SHP77 treated with DMSO at 0.1 percent for 48 hours (cell line): ENCODE measurements around the gene PCNX3.
A peak's percentile ranks its signal among the peaks of the same experiment; 100 is the strongest.

Source experiments
- DNase-seq: peaks from one replicate; lab custom pipeline; 2025; lab: John Stamatoyannopoulos, UW

PCNX3 gene

GRCh38 chr11:65599216-65599954 lies 16.2 kb upstream of the PCNX3 start:
- no peak for DNase-seq

DNA sequence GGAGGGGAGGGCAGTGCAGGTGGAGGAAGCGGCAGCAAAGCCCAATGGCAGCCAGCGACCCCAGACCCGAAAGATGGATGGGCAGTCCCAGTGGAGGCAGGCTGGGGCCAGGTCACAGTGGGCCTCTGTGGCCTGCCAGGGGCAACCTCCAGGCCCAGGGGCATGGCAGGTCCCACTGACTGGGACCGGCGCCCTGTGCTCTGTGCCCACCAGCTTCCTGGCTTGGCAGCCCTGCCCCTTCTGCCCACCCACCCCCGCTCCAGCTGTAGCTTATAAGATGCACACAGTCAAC lies 15.7 kb upstream of the PCNX3 start:
- DNase-seq = no peak

GRCh38 chr11:65604258-65604657 lies 11.3 kb upstream of the PCNX3 start:
- DNase-seq = no peak

GRCh38 chr11:65606876-65607613 lies 8.5 kb upstream of the PCNX3 start:
- DNase-seq = peak; percentile 66

GRCh38 chr11:65607614-65608426 lies 7.8 kb upstream of the PCNX3 start:
- no peak for DNase-seq

DNA sequence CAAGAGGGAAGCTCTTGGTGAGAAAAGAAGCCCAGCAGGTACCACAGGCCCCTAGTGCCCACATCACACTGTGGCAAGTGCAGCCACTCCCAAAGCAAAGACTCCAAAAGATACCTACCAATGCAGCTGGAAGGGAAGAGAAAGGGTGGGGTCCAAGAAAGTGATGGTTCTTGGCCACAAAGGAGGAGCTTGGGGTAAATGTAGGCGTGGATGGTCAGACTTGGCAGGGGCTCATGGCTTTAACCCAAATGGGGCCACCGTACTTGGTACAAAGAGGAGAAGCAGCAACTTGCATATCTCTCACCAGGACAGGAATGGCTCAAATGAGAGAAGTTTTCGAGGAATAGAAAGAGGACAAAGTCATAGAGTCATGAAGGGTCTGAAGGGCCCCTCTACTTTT lies 6.3 kb upstream of the PCNX3 start:
- no peak for DNase-seq

- DNase-seq = no peak
Observed at GRCh38 chr11:65609665-65610064, 5.9 kb upstream of the PCNX3 start.

DNA sequence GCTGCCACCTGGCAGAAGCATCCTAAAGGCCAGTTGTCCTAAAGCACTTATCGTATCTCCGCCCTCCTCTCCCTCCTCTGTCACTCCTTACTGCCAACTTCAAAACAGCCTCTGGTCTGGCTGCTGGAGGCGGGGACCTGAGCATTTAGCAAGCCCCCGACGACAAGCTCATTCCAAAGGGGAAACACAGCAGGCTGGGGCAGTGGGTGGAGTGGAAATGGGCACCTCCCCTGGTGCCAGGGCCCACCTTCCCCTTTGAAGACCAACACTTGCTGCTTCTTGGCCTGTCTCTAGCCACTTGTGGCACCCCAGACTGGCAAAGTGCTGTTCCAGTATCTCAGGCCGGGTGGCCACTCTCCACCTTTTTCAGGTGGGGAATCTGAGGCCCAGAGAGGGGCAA lies 5.2 kb upstream of the PCNX3 start:
- DNase-seq = no peak

- DNase-seq = no peak
Observed at GRCh38 chr11:65611028-65611757, 4.4 kb upstream of the PCNX3 start.

GRCh38 chr11:65611758-65612603 lies 3.6 kb upstream of the PCNX3 start:
- DNase-seq = no peak

DNA sequence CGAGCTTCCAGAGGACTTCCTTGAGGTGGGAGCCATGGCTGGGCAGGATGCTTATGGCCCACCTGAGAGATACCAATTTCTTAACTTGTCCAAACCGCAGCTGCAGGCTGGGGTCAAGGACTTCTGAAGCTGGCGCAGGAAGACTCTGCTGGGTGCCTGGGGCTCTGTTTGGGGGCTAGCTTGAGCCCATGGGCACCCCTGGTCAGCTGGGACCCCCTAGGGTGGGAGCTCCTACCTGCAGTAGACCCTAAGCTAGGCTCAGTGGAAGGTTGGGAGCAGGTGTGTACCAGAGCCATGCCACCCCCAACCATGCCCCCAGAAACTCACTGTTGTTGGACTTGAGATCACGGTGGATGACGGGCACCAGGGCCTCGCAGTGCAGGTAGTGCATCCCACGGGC lies 2.9 kb upstream of the PCNX3 start:
- DNase-seq = no peak

GRCh38 chr11:65613091-65613928 lies 2.3 kb upstream of the PCNX3 start:
- DNase-seq = no peak

DNA sequence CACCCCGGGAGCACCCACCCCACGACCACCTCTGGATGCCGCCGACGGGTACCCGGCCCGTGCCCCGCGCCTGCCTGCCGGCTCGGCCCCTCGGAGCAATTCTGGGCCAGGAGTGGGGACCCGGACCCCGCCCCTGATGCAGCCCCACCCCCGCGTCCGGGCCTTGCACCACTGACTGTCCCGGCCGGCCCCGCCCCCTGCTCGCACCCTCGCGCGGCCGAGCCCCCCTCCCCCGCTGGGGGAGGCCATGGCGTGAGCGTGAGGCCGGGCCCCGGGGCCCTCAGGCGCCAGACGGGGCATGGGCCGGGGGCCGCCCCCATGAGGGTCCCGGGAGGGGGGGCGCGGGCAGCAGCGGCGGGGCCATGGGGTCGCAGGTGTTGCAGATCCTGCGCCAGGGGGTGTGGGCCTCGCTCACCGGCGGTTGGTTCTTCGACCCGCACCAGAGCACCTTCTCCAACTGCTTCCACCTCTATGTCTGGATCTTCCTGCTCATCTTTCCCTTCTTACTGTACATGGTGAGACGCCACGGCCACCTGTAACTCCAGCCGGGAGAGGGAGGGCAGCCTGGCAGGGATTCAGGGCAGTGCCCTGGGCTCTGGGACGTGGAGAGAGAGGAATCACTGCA lies 486 bp downstream of the PCNX3 start:
- DNase-seq = no peak

DNA sequence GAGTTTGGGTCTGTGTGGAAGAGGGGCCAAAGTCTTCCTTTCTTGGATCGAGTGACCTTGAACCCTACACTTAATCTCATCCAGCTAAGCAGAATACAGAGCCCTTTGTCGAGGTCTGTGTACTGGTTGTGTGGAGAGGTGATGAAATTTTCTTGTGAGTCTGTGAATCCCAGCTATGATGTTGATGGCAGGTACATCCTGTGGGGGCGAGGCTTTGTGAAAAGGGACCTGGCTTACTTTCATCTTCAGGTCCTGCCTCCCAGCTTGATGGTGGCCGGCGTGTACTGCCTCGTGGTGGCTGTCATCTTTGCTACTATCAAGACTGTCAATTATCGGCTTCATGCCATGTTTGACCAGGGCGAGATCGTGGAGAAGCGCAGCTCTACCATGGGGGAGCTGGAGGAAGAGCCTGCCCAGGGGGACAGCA lies 1.0 kb downstream of the PCNX3 start:
- no peak for DNase-seq

DNA sequence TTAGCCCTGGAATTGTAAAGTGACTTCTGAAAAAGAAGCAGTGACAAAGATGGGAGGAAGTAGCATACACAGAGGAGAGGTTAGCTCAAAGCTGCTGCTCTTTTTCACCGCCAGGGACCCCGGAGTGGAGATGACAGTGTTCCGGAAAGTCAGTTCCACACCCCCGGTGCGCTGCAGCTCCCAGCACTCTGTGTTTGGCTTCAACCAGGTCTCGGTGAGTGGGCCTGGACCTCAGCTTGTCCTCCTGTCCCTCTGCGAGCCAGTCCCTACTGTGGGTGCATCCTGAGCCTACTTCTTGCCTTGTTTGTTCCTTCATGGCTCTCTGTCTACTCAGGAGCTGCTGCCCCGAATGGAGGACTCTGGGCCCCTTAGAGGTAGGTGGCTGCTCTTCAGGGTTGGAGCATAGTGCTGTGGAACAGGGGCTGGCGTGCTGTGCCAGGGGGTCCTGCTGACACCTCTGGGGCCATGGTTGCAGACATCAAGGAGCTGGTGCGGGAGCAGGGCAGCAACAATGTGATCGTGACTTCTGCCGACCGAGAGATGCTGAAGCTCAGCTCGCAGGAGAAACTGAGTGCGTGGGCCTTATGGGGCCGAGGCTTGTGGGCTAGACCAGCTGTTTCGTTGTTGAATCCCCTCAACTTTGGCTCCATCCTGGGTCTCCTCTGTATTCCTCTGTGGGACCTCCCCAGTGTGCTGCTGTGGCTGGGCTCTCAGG lies 1.7 kb downstream of the PCNX3 start:
- DNase-seq = no peak

DNA sequence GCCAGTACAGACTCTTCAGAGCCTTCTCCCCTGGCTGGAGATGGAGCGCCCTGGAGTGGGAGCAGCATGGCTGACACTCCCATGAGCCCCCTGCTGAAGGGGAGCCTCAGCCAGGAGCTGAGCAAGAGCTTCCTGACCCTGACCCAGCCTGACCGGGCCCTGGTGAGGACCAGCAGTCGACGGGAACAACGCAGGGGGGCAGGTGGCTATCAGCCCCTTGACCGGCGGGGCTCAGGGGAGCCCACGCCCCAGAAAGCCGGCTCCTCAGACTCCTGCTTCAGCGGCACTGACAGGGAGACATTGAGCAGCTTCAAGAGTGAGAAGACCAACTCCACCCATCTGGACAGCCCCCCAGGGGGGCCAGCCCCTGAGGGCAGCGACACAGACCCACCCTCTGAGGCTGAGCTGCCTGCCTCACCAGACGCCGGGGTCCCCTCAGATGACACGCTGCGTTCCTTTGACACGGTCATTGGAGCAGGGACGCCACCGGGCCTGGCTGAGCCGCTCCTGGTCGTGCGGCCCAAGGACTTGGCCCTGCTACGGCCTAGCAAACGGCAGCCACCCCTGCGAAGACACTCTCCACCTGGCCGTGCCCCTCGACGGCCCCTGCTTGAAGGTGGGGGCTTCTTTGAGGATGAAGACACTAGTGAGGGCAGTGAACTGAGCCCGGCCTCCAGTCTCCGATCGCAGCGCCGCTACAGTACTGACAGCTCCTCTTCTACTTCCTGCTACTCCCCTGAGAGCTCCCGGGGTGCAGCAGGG lies 2.6 kb downstream of the PCNX3 start:
- no peak for DNase-seq

GRCh38 chr11:65618763-65619162 lies 3.2 kb downstream of the PCNX3 start:
- no peak for DNase-seq

- DNase-seq = no peak
Observed at GRCh38 chr11:65619281-65619928, 3.8 kb downstream of the PCNX3 start.
